ENCODE data around the gene SATB2. TPM values are rescaled to one million over a fixed set of nuclear protein-coding genes. Genes with fewer than 3 reads are reported as not detected.

Gene SATB2
- polyA plus RNA-seq, 1 donor from 2014 or later = 0.21 TPM

DNA sequence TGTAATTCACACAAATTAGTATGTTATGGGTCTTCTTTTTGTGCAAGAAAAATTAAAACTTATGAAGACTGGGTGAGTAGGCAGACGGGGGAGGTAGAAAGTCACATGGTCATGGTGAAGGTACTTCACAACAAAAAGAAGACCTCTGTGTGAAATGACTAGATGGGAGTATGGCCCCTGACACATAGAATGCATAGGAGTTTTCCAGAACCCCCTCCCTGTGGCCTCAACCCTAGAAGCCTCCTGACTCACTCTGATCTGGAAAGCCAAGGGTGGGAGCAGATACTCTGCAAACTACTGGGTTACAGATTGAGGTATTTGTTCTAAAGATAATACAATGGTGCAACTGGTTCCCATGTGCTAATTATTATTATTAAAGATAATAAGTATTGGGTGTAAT lies 23.2 kb downstream of the SATB2 start:
- Histone ChIP-seq H3K4me3 (ENCODE audit: low read length) (no peak overlapping the region), H2AFZ (ENCODE audit: low read depth, low read length) (no peak overlapping the region), H3K4me2 (ENCODE audit: low read length) (no peak overlapping the region), H3K27ac (ENCODE audit: low read length) (no peak overlapping the region), H3K27me3 (ENCODE audit: insufficient read depth, low read depth, low read length) (no peaks in the 10 kb centered on the region), H3K36me3 (ENCODE audit: insufficient read depth, low read length) (no peaks in the 10 kb centered on the region), H4K20me1 (ENCODE audit: insufficient read depth) (no peaks in the 10 kb centered on the region), H3K9me2 (ENCODE audit: insufficient read depth, low read length) (no peaks in the 10 kb centered on the region), H3K9ac (ENCODE audit: low read length) (no peak overlapping the region), H3F3A (ENCODE audit: insufficient read depth, low read length, poor library complexity, severe bottlenecking) (no peaks in the 10 kb centered on the region), H3K79me2 (replicated peaks; ENCODE audit: insufficient read depth, low read length) (no peaks in the 10 kb centered on the region), H3K9me3 (ENCODE audit: low read length) (no peaks in the 10 kb centered on the region)
- TF ChIP-seq RAD21 (conservative IDR thresholded peaks at IDR 0.05) = no peak
- TF ChIP-seq SMC3 (conservative IDR thresholded peaks at IDR 0.05; ENCODE audit: poor library complexity) = no peak
- TF ChIP-seq MXI1 (conservative IDR thresholded peaks at IDR 0.05; ENCODE audit: poor library complexity, severe bottlenecking) = no peak
- TF ChIP-seq TAF1 (IDR thresholded peaks at IDR 0.05; ENCODE audit: low read depth) = no peak
- TF ChIP-seq, protein P1, sequence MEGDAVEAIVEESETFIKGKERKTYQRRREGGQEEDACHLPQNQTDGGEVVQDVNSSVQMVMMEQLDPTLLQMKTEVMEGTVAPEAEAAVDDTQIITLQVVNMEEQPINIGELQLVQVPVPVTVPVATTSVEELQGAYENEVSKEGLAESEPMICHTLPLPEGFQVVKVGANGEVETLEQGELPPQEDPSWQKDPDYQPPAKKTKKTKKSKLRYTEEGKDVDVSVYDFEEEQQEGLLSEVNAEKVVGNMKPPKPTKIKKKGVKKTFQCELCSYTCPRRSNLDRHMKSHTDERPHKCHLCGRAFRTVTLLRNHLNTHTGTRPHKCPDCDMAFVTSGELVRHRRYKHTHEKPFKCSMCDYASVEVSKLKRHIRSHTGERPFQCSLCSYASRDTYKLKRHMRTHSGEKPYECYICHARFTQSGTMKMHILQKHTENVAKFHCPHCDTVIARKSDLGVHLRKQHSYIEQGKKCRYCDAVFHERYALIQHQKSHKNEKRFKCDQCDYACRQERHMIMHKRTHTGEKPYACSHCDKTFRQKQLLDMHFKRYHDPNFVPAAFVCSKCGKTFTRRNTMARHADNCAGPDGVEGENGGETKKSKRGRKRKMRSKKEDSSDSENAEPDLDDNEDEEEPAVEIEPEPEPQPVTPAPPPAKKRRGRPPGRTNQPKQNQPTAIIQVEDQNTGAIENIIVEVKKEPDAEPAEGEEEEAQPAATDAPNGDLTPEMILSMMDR (IDR thresholded peaks at IDR 0.05; ENCODE audit: poor library complexity, severe bottlenecking) = no peak
- TF ChIP-seq EZH2 (IDR thresholded peaks at IDR 0.05; ENCODE audit: borderline replicate concordance, insufficient read depth, low read length, poor library complexity, severe bottlenecking) = no peak
- TF ChIP-seq POLR2AphosphoS5 (IDR thresholded peaks at IDR 0.05) = no peak

DNA sequence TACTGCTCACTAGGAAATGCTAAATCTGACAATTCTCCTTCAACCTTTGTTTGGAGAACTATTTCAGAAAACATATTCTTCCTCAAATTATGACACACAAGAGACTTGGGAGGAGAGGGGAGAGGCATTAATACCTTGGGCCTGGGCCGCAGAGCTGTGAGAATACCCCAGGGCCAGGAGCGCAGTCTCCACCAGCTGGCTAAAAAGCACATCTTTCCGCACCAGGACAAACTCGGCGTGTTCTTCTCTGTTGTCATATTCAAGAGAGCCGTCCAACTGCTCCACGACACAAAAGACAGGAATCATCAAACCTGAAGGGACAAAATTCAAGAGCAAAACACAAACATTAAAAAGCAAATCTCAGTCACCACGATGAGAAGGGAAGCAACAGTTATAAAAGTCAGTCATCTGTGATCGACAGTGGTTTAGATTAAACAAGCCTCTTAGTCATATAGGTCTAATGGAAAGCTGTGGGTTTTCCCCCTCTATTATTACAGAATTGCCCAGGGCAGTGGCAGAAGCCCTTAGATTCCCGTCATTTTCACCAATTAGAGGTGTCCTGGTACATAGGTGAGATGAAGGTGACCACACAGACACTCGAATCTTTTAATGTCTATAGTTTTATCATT lies 24.4 kb downstream of the SATB2 start:
- Histone ChIP-seq H2AFZ (ENCODE audit: low read depth, low read length) (no peak overlapping the region), H3K27ac (ENCODE audit: low read length) (no peak overlapping the region), H3F3A (ENCODE audit: insufficient read depth, low read length, poor library complexity, severe bottlenecking) (no peaks in the 10 kb centered on the region), H4K20me1 (ENCODE audit: insufficient read depth) (no peaks in the 10 kb centered on the region), H3K9ac (ENCODE audit: low read length) (no peak overlapping the region), H3K36me3 (ENCODE audit: insufficient read depth, low read length) (no peaks in the 10 kb centered on the region), H3K9me2 (ENCODE audit: insufficient read depth, low read length) (no peaks in the 10 kb centered on the region), H3K4me3 (ENCODE audit: low read length) (no peak overlapping the region), H3K9me3 (ENCODE audit: low read length) (no peaks in the 10 kb centered on the region), H3K4me2 (ENCODE audit: low read length) (no peak overlapping the region), H3K27me3 (ENCODE audit: insufficient read depth, low read depth, low read length) (no peaks in the 10 kb centered on the region), H3K79me2 (replicated peaks; ENCODE audit: insufficient read depth, low read length) (no peaks in the 10 kb centered on the region)
- TF ChIP-seq POLR2AphosphoS5 (IDR thresholded peaks at IDR 0.05) (no peak), EP300 (conservative IDR thresholded peaks at IDR 0.05; ENCODE audit: poor library complexity, severe bottlenecking) (no peak), TAF1 (IDR thresholded peaks at IDR 0.05; ENCODE audit: low read depth) (no peak), RAD21 (conservative IDR thresholded peaks at IDR 0.05) (no peak), SMC3 (conservative IDR thresholded peaks at IDR 0.05; ENCODE audit: poor library complexity) (no peak), MXI1 (conservative IDR thresholded peaks at IDR 0.05; ENCODE audit: poor library complexity, severe bottlenecking) (no peak), EZH2 (IDR thresholded peaks at IDR 0.05; ENCODE audit: borderline replicate concordance, insufficient read depth, low read length, poor library complexity, severe bottlenecking) (no peak)
- TF ChIP-seq, protein P2, sequence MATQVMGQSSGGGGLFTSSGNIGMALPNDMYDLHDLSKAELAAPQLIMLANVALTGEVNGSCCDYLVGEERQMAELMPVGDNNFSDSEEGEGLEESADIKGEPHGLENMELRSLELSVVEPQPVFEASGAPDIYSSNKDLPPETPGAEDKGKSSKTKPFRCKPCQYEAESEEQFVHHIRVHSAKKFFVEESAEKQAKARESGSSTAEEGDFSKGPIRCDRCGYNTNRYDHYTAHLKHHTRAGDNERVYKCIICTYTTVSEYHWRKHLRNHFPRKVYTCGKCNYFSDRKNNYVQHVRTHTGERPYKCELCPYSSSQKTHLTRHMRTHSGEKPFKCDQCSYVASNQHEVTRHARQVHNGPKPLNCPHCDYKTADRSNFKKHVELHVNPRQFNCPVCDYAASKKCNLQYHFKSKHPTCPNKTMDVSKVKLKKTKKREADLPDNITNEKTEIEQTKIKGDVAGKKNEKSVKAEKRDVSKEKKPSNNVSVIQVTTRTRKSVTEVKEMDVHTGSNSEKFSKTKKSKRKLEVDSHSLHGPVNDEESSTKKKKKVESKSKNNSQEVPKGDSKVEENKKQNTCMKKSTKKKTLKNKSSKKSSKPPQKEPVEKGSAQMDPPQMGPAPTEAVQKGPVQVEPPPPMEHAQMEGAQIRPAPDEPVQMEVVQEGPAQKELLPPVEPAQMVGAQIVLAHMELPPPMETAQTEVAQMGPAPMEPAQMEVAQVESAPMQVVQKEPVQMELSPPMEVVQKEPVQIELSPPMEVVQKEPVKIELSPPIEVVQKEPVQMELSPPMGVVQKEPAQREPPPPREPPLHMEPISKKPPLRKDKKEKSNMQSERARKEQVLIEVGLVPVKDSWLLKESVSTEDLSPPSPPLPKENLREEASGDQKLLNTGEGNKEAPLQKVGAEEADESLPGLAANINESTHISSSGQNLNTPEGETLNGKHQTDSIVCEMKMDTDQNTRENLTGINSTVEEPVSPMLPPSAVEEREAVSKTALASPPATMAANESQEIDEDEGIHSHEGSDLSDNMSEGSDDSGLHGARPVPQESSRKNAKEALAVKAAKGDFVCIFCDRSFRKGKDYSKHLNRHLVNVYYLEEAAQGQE (IDR thresholded peaks at IDR 0.05; ENCODE audit: borderline replicate concordance) = no peak
- TF ChIP-seq, protein P1 (IDR thresholded peaks at IDR 0.05; ENCODE audit: poor library complexity, severe bottlenecking) = no peak
